DLD1 (cell line): ENCODE results near the gene TEX35.

Experiments
- in situ Hi-C: cut with HindIII; loops from 2 replicates; pipeline ENCODE4 v1.10.0; 2017; ENCODE audit warnings: low sequenced_read_pairs

Gene TEX35

DNA sequence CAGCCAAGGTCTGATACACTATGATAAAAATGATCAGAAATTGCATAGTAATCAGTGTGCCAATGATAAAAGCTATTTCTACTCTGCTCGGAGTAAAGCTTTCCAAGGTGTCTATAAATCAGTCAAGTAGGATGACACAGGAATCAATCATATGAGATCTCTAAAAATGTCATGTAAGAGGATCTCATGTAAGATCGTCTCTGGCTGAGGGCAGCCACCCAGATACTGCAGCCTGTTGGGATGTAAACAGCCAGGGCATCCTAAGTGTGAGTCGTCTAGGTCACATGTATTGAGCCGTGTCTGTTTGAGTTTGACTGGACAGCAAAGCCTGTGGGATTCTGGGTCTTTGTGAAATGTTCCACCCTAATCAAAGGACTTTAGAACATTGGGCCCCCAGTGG is 2.8 kb upstream of the TEX35 start:
- in situ Hi-C loops, result loop anchor here (25.0 kb wide), 1 partner anchor 502 kb away; no protein-coding TSS in a partner anchor

DNA sequence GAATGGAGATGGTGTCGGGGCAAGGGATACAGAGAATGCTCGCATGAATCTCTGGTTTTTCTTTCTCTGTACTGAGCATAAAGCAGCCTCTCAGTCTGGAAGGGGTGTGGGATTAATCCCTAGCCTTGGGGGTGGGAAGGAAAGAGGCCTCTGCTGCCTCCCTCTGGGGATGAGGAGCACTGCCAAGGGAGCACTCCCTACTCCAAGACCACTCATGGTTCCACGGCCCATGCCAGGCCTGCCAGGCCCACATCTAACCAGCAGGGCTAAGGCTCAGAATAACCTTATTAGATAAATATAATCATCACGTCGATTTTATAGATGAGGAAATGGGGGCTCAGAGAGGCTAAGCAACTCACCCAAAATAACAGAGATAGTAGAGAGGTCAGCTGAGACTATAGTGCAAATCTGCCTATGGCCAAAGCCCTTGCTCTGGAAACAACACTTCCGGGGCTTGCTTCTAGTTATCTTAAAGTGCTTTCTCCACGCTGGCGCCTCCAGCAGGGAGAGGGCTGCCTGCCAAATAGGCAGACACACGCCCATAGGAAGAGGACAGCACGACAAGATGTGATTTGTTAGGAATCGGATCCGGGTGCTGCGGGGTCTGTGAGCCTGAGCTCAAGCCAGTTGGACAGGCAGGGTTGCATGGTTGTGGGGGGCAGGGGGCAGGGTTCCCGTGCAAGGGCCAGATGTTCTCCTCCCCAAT is 522 bp downstream of the TEX35 start:
- in situ Hi-C loops, result loop anchor here (25.0 kb wide), 1 partner anchor 499 kb away; no protein-coding TSS in a partner anchor

DNA sequence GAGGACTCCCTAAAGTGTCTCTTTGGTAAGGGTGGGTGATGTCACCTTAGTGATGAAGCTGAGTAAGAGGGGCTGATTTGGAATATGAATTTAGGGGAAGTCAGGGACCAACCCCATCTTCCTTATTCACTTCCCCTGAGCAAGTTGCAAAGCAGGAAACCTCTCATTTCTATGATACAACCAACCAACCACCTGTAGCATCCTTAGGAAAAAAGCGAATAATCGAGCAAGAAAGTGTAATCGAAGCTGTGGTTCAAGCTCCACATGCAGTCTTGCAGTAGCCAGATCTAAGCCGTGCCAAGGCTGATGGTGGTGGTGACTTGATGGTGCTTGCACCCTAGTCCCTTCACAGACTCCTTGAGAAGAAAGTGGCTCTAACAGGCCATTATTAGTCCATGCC is 3.2 kb downstream of the TEX35 start:
- in situ Hi-C loops, result loop anchor here (25.0 kb wide), 1 partner anchor 496 kb away; no protein-coding TSS in a partner anchor

DNA sequence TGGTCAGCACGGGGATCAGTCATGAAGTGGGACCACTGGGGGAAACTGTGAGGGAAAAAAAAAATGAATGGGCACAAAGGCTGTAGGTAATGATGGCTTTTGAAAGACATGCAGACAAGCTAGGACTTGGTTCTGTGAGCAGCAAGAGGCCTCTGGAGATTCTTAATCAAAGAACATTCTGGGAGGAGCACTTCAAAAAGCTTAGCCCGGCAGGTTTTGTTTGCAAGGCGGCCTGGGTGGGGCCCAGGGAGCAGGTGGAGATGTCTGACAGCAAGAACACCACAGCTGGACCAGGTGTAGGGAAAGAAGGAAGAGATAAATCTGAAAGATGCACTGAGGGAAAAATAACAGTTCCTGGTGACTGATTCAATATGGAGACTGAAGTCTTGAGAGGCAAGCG is 6.0 kb downstream of the TEX35 start:
- in situ Hi-C loops, result loop anchor here (25.0 kb wide), 1 partner anchor 493 kb away; no protein-coding TSS in a partner anchor

DNA sequence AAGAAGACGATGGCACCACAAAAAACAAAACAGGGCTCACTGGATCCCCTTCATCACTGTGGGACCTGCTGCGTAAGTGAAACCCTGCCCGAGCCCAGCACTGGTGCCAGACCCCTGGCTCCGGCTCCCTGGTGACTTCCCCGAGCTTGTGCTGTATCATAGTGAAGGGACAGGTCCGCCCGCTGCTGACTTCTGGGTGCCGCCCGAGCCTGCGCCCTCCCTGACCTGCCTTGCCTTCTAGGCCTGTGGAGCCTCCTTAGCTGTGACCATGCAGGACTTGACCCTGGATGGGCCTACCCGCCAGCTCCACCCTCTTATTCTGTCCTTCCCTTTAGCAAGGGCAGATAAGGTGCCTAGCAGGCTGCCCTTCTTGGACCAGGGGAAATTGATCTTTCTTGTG is 7.9 kb downstream of the TEX35 start:
- in situ Hi-C loops, result loop anchor here (25.0 kb wide), 1 partner anchor 491 kb away; no protein-coding TSS in a partner anchor

DNA sequence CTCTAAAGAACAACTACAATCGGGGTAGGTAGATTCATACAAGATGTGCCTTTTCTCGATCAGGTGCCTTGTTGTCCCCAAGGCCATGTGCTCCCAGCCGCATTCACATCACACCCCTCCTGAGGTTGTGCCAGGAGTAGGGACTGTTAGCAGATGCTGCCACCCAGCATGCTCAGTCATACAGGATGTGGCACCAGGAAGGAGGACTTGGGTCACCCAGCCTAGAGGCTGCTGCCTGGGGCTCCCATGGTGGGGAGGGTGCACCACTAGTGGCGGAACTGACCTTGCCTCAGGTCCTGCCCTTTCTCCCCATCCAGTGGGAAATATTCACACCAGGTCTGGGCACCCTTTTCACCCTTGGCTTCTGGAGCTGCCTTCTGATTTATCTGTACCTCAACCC is 8.3 kb downstream of the TEX35 start:
- in situ Hi-C loops, result loop anchor here (25.0 kb wide), 1 partner anchor 491 kb away; no protein-coding TSS in a partner anchor

DNA sequence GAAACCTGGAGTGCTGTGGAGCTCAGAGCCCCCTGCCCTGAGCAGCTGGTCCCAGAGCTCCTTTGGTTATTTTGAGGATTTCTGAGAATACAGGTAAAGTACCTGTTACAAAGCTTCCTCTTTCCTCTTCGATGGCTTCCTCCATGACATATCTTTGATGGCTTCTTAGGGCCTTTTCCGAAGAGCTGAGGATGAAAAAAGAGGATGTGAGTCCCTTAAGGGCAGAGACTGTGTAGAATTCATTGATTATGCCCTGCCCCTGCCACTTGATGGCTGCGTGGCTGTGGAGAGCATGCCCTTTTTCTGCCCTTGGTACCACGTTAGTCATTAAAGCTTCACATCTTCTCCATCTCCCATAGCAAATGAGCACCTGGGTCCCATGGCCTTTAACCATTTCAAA is 14.2 kb downstream of the TEX35 start:
- in situ Hi-C loops, result no loop called here

DNA sequence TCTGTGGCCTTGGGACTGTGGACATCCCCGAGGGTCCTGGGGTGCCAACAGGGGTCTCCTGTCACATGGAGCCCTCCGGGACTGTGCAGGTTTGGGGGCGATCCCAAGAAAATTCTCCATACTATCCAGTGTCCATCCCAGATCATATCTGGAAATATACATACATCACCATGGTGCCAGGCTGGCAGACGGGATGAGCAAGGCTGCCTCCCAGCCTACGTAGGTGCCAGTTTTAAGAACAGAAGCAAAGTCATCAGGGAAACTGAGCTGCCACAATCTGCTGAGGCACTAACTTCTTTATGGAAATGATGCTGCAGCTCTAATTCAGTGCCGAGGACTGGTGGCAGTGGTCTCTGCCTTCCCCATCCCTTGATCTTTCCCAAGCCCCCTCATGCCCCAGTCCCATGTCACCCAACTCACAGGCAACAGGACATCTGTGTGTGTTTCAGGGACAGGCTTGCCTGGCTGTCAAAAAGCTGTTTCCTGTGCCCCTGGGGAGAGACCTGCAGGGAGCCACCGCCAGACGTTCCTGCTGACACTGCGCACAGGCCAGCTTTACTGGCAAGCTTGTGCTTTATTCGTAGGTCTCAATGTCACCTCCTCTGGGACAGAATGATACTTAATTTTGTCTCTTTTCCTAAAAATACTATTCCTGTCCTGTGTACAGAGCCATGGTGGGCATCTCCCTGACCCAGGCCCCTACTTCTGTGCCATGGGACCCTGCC is 15.5 kb downstream of the TEX35 start:
- in situ Hi-C loops, result no loop called here

DNA sequence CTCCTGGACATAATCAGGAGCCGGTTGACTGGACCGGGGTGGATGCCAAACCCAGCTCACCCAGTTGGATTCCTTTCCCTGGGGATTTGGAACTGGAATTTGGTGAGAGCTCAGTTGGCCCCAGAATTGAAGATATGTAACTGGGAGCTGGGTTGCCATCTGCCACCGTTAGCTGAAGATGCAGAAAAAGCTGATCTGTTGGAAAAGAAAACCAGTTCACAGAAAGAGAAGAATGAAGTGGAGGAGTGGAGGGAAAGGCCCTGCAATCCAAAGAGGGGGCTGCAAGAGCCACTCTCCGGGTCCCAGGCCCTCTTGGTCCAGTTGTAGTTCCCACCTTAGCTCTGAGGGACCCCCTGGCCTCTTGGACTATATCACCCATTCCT is 16.0 kb downstream of the TEX35 start:
- in situ Hi-C loops, result no loop called here

DNA sequence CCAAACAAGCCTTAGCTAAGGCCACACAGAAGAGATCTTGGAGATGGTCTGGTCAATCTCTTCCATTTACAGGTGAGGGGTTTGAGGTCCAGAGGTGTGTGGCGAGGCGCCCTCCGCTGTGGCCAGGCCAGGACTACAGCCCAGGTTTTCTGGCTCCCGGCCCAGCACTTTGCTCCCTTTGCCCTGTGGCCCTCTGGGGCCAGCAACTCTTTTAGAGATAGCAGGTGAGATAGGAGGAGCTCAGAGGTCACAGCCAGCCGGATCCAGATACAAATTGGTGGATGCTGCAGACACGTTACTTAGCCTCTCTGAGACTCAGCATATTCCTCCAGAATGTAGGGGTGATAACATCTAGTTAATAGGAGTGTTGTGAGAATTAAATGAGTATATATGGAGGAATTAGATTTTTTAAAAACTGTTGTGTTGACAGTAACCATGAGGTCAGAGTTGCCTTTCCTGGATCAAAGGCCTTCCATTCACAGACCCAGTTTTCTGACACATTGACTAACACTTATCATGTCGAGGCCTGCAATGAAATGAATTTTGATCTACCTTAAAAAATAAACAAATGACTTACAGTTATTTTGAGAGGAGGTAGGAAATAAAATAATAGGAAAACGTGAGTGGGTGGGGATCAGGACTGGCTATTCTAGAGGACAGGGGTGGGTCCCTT is 16.6 kb downstream of the TEX35 start:
- in situ Hi-C loops, result no loop called here

DNA sequence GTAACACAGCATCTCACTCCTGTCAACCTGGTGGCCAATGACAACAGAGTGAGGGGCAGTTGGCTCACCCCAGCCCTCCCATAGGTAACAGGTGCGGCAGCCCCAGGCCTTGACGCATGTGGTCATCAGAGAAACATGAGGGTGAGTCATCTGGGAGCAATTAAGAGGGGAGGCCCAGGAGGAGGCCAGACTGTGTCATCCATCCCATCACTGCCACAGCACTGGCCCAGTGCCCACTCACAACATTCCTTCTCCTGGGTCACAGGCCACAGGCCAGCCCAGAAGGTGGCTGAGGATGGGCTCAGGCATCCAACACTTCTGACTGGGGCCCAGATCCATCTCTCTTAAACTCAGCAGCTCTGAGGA is 17.1 kb downstream of the TEX35 start:
- in situ Hi-C loops, result no loop called here

DNA sequence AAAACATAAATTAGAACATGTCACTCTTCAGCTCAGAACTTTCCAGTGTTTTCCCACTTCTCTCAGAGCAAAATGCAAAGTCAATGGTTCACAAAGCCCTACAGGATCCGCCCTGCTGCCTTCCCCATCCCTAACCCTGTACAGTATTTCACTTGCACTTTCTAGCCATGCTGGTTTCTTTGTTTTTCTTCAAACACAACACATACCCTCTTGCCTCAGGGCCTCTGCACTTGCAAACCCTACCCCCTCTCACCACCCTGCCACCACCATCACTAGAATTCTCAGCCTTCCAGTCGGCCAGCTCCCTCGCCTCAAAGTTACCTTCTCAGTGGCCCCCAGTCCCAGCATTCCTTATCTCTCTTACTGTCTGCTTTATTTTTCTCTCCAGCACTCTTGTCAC is 17.6 kb downstream of the TEX35 start:
- in situ Hi-C loops, result no loop called here

DNA sequence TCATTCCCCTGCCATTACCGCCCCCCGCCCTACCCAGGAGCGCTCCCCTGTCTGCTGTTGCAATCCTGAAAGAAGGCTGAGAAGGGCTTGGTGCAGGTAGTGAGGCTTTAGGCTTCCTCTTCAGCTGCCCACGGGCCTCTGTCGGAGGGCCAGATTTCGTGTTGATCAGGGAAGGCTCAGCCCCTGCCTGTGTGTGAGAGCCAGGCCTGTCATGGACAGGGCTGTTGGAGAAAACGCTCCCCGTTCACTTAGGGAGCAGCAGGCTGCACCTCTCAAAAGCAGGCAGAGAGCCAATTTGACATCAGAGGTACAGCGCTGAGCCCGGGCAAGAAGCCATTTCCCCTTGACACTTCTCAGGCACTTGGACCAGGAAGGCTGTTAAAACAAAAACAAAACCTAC is 19.0 kb downstream of the TEX35 start:
- in situ Hi-C loops, result no loop called here

DNA sequence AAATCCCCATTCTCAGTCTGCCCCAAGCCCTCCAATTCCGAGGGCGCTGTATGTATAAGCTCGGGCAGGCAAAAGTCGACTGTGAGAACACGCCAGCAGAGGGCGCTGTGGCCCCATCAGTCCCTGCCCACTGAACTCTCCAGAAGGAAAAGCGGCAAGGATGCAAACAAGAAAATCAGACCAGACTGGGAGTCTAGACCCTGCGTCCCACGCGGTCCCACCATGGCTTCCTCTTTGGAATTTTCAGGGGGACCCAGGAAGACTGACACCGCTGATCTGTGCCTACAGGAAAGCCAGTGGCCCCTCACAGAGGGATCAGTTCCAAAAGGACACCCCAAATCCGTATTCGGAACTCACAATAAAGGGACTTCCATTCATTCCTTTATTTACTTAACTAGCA is 19.5 kb downstream of the TEX35 start:
- in situ Hi-C loops, result no loop called here

DNA sequence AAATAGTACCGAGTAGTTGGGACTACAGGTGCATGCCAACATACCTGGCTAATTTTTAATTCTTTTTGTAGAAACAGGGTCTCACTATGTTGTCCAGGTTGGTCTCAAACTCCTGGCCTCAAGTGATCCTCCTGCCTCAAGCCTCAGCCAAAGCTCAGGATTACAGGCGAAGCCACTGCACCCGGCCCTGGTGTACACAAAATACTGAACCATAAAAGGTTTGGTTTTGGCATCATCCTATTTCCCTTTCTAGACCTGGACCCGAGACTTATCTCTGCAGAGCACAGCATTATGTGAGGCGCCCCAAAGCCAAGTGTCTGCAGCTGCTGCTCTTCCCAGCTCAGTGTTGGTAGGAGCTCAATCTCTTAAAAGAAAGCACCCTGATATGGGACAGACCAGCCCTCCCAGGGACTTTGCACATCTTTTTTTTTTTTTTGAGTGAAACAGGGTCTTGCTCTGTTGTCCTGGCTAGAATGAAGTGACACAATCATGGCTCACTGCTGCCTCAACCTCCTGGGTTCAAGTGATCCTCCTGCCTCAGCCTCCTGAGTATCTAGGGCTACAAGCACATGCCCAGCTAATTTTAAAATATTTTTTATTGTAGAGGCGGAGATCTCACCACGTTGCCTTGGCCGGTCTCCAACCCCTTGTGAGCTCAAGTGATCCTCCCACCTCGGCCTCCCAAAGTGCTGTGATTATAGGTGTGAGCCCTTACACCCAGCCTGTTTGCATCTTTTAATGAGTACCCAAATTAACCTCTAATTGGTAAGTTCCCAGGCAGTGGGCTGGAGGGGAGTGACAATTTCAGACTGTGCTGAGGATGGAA is 20.4 kb downstream of the TEX35 start:
- in situ Hi-C loops, result no loop called here

DNA sequence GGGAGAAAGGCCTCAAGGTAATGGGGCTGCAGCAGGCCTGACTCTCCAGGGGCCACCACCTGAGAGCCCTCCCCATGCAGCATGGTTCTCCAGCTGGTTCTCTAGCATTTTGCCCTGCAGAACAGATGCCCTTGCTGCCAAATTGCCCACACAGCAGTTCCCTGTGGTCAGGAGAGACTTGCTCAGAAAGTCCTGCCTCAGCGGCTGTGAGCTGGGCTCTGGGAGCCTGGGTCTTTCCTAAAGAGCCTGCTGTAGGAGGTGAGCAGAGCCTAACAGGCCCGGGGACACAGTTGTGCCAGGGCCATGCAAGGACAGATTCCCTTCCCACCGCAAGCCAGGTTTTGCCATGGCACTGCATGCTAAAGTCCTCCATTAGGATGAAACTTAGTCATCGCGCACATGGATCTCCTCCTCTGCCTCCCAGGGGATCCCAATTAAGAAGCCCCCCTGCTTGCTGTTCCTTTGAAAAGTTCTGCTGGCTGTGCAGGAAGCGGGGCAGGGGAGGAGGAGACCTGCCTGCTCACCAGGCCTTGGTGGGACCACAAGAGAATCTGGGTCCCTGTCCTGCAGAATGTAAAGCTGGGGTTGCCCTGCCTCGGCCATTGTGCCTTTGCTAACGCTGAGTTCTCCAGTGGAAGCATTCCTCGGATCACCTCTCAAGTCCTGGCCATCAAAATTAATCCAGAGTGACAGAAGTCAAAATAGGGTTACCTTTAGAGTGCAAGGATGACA is 21.4 kb downstream of the TEX35 start:
- in situ Hi-C loops, result no loop called here

DNA sequence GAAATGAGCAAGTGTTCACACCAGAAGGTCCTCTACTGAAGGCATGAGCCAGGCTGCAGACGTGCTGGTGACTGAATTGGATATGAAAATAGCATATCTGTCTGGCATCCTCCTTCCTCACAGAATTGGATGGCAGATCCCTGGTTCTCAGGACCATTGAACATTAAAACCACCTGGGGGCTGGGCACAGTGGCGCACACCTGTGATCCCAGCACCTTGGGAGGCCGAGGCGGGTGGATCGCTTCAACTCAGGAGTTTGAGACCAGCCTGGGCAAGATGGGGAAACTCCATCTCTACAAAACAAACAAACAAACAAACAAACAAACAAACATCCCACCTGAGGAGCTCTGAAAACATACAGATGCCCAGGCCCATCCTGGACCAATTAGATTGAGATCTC is 23.4 kb downstream of the TEX35 start:
- in situ Hi-C loops, result no loop called here

DNA sequence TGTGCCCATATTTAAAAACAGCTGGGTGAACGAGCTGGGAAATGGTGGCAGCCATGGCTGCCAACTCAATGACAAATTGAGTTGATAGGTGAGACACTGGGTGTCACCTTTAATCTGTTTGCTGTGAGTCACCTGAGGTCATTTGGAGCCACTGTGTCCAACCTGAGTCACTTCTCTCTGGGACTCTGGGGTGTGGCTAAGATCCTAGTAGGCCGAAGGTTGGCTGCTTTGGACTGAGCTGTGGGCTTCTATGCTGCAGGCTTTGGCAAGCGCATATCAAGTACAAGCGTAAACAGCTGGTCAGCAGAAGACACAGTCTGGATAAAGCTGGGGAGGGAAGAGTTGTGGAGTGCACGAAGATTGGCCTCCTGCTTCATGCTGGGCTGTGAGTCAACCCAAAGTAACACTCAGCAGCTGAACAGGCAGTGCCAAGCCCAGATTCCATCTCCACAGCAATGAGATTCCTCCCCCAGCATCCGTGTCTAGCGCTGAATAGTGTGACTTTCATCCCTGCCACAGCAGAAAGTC is 24.0 kb downstream of the TEX35 start:
- in situ Hi-C loops, result no loop called here

DNA sequence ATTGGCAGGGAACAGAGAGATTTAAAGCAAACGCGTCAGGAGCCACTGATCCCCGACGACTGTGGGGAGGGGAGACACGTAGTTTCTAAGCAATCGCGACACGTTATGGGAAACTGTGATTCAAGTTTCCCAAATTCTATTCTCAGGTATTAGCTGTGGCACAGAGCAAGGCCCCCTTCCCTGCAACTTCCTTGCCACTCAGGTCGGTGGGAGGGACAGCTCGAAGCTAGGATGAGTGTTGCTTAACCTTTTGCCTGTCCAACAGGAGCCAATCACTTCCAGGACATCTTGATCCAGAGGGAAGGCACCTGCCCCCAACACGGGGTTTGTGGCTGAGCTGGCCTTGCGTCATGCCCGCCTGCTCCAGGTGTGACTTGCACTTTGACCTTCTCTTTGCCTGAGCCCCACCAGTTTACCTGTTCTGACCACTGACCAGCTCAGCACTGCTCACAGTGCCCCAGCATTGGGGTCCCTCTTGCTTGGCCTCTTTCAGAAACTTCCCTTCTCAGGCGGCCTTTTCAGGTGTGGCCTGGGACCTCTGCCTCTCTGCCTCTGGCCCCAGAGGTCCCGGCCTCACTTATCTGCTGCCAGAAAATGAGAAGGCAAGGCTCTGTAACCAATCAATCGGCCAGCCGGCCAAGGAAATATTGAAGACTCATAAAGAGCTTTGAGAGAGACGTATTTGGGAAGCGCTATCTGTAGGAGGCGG is 24.6 kb downstream of the TEX35 start:
- in situ Hi-C loops, result no loop called here
